Measurements from ENCODE around the gene COL23A1.

COL23A1 gene

DNA sequence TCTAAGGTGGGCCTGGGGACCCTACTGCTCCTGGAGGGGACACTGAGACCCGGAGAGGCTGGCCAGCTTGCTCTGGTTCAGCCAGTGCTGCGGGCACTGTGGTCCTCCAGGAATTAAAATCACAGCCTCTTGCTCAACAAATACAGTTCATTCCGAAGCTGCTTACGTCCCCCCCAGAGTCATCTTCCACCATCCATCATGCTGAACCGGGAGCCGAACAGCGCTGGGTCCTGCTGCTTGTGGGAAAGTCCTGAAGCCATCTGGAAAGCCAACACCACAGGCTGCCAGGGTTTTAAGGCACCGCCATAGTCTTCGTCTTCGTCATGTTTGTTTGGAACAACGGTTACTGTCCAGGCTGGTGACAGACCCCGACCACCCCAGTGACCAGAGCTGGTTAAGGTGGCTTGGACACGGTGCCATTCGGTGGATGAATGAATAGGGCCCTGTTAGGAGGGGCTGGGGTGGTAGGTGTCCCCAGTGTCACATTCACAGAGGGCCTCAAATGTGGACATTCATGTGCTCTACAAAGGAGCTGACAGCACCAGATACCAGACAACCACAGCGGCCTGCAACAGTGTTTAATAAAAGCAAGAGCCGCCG, 276.0 kb downstream of the COL23A1 start:
- H3K4me3 ChIP-seq (ENCODE audit: low read depth, low read length) = no peak overlapping the region
- TF ChIP-seq, protein P1, sequence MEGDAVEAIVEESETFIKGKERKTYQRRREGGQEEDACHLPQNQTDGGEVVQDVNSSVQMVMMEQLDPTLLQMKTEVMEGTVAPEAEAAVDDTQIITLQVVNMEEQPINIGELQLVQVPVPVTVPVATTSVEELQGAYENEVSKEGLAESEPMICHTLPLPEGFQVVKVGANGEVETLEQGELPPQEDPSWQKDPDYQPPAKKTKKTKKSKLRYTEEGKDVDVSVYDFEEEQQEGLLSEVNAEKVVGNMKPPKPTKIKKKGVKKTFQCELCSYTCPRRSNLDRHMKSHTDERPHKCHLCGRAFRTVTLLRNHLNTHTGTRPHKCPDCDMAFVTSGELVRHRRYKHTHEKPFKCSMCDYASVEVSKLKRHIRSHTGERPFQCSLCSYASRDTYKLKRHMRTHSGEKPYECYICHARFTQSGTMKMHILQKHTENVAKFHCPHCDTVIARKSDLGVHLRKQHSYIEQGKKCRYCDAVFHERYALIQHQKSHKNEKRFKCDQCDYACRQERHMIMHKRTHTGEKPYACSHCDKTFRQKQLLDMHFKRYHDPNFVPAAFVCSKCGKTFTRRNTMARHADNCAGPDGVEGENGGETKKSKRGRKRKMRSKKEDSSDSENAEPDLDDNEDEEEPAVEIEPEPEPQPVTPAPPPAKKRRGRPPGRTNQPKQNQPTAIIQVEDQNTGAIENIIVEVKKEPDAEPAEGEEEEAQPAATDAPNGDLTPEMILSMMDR (conservative IDR thresholded peaks at IDR 0.05; ENCODE audit: low read depth, low read length) = no peak
- DNase-seq (ENCODE audit: low read depth) = no peak

DNA sequence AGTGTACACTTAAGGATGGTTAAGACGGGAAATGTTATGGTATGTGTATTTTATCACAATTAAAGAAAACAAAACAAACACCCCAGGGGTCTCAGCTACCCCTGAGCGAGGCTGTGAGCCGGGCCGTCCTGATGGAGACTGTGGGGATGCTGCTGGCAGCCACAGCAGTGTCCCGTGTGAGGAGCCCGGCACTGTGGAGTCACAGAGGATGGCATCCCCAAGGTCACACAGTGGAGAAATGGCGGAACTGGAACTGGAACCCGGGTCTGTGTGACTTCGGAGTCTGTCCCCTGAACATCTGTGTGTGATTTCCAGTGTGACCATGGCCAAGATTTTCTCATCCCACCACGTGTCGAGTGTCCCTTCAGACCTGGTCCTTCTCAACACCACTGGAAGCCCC, 276.9 kb downstream of the COL23A1 start:
- no peak for DNase-seq (ENCODE audit: low read depth)
- TF ChIP-seq, protein P1 (conservative IDR thresholded peaks at IDR 0.05; ENCODE audit: low read depth, low read length) = no peak
- no peak overlapping the region for H3K4me3 ChIP-seq (ENCODE audit: low read depth, low read length)

DNA sequence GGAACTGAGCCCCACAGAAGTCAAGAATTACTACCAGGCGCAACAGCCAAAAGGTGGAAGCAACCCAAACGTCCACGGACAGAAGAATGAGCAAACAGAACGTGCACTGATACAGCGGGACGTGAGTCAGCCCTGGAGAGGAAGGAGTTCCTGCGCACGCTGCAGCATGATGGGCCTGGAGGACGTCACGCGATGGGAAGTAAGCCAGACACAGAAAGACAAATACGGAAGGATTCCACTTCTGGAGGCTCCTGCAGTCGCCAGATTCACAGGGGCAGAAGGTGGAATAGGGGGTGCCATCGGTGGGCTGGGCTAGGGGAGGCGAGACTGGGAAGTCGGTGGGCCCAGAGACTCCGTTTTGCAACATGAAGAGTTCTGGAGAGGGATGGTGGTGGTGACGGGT, 277.3 kb downstream of the COL23A1 start:
- TF ChIP-seq, protein P1 (conservative IDR thresholded peaks at IDR 0.05; ENCODE audit: low read depth, low read length) = no peak
- DNase-seq (ENCODE audit: low read depth) = peak; percentile 13
- H3K4me3 ChIP-seq (ENCODE audit: low read depth, low read length) = no peak overlapping the region

DNA sequence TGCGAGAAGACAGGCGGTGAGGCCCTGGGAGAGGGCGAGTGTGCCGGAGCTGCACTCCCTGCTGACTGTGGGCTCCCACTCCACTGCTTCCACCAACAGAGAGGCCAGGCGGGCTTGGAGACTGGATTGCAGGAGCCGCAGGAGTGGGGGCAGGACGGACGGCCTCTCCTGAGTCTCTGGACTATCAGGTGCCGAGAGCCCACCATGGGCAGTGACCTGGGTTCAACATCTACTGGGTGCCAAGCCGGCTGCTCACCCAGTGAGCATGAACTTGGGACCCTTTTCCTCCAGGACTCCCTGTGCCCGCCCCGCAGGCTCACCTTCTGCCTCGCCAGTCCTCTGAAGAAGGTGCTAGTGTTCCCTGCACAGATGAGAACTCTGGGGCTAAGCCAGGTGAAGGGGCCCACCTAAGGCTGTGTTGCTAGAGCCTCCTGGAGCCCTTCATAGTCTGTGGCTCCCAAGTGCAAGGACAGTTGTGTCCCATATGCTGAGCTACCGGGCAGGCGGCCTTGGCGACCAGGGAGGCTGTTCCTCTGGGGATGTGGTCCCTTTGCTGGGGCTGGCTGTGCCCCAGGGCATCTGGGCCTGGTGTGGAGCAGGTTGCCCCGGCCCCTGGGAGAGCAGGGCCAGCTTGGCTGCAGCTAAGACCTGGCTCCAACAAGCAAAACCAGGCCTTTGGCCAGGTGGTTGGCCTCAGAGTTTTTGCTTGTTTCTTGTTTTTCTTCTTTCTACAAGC, 279.9 kb downstream of the COL23A1 start:
- no peak overlapping the region for H3K4me3 ChIP-seq (ENCODE audit: low read depth, low read length)
- TF ChIP-seq, protein P1 (conservative IDR thresholded peaks at IDR 0.05; ENCODE audit: low read depth, low read length) = no peak
- DNase-seq (ENCODE audit: low read depth) = no peak

DNA sequence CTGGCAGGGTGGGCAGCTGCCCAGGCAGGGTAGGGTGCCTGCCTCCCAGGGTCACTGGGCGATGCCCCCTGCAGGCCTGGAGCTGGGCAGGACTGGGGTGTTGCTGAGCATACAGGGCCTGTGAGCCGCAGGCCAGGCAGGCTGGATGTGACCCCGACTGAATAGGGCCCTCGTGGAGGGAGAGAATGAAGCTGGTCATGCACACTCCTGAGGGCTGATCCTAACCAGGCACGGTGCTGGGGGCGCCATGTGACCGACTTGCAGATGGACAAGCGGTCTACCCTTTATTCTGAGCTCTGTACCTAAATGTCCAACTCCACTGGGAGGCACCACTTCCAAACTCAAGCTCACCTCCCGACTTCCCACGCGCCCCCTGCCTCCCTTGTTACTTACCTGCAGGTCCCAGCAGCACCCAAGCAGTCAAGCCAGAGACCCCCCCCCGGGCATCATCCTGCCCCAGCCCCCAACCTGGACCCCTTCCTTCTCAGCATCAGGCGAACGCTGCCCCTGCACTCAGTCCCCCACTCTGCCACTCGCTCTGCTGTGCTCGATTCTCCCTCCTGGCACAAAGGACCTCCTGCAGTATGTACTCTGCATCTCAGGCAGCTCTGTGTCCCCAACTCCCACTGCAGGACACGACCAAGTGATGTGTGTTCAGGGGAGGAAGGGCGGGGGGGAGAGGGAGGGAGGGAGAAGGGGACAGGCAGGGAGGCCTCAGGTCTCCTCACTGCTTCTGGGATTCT, 280.8 kb downstream of the COL23A1 start:
- DNase-seq (ENCODE audit: low read depth) = no peak
- H3K4me3 ChIP-seq (ENCODE audit: low read depth, low read length) = no peak overlapping the region
- TF ChIP-seq, protein P1 (conservative IDR thresholded peaks at IDR 0.05; ENCODE audit: low read depth, low read length) = no peak

DNA sequence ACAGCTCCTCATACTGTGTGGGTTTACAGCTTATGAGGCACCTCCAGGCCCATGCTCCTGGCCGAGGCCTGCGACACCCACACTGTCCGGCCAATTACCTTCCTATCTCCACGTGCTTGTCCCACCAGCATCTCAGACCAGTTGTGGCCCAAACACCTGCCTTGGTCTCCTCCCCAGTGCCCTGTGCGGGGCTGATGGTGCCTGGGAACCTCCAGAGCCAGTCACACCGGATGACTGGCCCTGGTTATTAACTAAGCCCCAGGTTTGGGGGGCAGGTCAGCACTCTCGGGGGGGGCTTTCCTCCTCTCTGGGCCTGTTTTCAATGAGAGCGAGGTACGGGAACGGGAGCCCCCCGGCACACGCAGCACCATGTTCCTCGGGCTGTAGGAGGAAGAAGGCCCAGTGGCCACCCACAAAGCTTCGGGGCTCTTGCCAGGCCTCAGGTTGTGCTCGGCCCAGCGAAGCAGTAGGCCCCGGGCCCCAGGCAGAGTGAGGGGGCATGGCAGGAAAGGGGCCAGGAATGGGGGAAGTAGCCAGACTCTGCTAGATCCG, 281.6 kb downstream of the COL23A1 start:
- no peak overlapping the region for H3K4me3 ChIP-seq (ENCODE audit: low read depth, low read length)
- TF ChIP-seq, protein P1 (conservative IDR thresholded peaks at IDR 0.05; ENCODE audit: low read depth, low read length) = no peak
- no peak for DNase-seq (ENCODE audit: low read depth)
